Activated CD4-positive, alpha-beta T cell treated with anti-CD3 and anti-CD28 coated beads, Interleukin-2, amount 50 U/mL, for 4 hours (primary cell): ENCODE results near the gene FERMT2.
"Not testable (repeated sequence)": the region's sequence is repeated elsewhere in the genome, so short reads cannot be mapped to it uniquely, and the experiment has no call there.

Experiments used
- DNase-seq, 2 experiments: peaks; one replicate each; pipeline ENCODE4 v3.0.0-alpha.2; 2020

FERMT2 gene

GRCh38 chr14:52937869-52938268 lies 13.0 kb downstream of the FERMT2 start:
- DNase-seq = no peak

GRCh38 chr14:52937306-52937705 lies 13.5 kb downstream of the FERMT2 start:
- DNase-seq = no peak

- no peak for DNase-seq
These were observed 14.4 kb downstream of the FERMT2 start for GRCh38 chr14:52936437-52936836.

GRCh38 chr14:52935833-52936232 lies 15.0 kb downstream of the FERMT2 start:
- no peak for DNase-seq

GRCh38 chr14:52934762-52935161 lies 16.1 kb downstream of the FERMT2 start:
- no peak for DNase-seq

- DNase-seq = no peak
These were observed 21.6 kb downstream of the FERMT2 start for GRCh38 chr14:52929192-52929807.

GRCh38 chr14:52926953-52927352 lies 23.9 kb downstream of the FERMT2 start:
- no peak for DNase-seq

- DNase-seq = no peak
These were observed 26.8 kb downstream of the FERMT2 start for GRCh38 chr14:52923902-52924575.

- DNase-seq = no peak
These were observed 28.2 kb downstream of the FERMT2 start for GRCh38 chr14:52922656-52923055.

- DNase-seq = no peak
These were observed 28.8 kb downstream of the FERMT2 start for GRCh38 chr14:52922059-52922458.

GRCh38 chr14:52920411-52920810 lies 30.4 kb downstream of the FERMT2 start:
- not testable (repeated sequence) for DNase-seq

GRCh38 chr14:52919971-52920370 lies 30.9 kb downstream of the FERMT2 start:
- no peak for DNase-seq

- no peak for DNase-seq
These were observed 32.4 kb downstream of the FERMT2 start for GRCh38 chr14:52918486-52918885.

GRCh38 chr14:52917735-52918134 lies 33.1 kb downstream of the FERMT2 start:
- DNase-seq = no peak

- DNase-seq = no peak
These were observed 36.6 kb downstream of the FERMT2 start for GRCh38 chr14:52914295-52914694.

- no peak for DNase-seq
These were observed 37.6 kb downstream of the FERMT2 start for GRCh38 chr14:52913271-52913670.

GRCh38 chr14:52911904-52912303 lies 38.9 kb downstream of the FERMT2 start:
- DNase-seq = no peak

- no peak for DNase-seq
These were observed 40.3 kb downstream of the FERMT2 start for GRCh38 chr14:52910572-52910971.

GRCh38 chr14:52907949-52908348 lies 42.9 kb downstream of the FERMT2 start:
- DNase-seq = no peak

- no peak for DNase-seq
These were observed 44.7 kb downstream of the FERMT2 start for GRCh38 chr14:52906141-52906601.

- DNase-seq = no peak
These were observed 47.8 kb downstream of the FERMT2 start for GRCh38 chr14:52902971-52903619.

GRCh38 chr14:52901357-52901980 lies 49.4 kb downstream of the FERMT2 start:
- no peak for DNase-seq

- DNase-seq = no peak
These were observed 50.1 kb downstream of the FERMT2 start for GRCh38 chr14:52900731-52901130.

GRCh38 chr14:52898496-52898895 lies 52.4 kb downstream of the FERMT2 start:
- no peak for DNase-seq
